ENCODE results near the gene TMEM219. TPM values are rescaled to one million over a fixed set of nuclear protein-coding genes. Genes with fewer than 3 reads are reported as not detected.

TMEM219 gene
- total and polyA plus RNA-seq, 10 of the 15 experiments (the other 5 are each of a cell fraction or from before 2014, with no cell fraction given) = 33.6 to 74.6 (median 56.5) TPM

DNA sequence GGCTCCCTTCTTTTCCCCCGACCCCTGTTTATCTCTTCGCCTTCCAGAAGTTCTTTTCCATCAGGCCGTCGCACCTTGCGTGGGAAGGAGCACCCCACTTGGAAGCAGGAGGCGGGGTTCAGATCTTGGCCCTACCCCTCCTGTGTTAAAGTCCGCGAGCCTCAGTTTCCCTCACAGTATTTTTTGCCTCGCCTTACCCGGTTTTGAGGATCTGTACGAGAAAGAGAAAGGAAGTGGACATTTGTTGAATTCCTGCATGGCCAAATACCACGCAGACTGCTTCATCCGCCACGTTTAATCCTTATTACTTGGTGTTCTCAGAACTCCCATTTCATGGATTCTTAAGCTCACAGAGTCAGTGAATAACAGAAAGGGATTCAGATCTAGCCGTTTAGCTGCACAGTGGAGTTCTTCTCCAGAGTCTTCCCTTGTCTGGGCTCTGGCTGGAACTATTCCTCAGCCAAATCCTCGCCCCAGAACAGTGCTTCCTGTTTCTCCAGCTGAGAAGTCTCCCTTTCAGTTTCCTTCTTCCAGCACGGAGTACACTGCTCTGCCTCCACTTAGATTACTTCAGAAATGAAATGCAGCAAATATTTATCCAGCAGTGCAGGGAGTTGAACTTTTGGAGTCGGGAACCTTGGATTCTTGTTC lies 590 bp downstream of the TMEM219 start (continued):
- TF ChIP-seq POU2F2 (IDR thresholded peaks at IDR 0.05; ENCODE audit: borderline replicate concordance, low read depth, low read length) (no peak), RB1 (IDR thresholded peaks at IDR 0.05; ENCODE audit: borderline replicate concordance) (no peak), HCFC1 (IDR thresholded peaks at IDR 0.05; ENCODE audit: low read length) (no peak), YY1 (IDR thresholded peaks at IDR 0.05; ENCODE audit: low read depth, low read length) (no peak), BRCA1 (IDR thresholded peaks at IDR 0.05; ENCODE audit: low read depth, low read length) (no peak), CHD2 (IDR thresholded peaks at IDR 0.05; ENCODE audit: borderline replicate concordance, low read depth, low read length) (0 out of 2 replicates have a peak, but pooled peaks have one; percentile 7), TCF7 (IDR thresholded peaks at IDR 0.05; ENCODE audit: borderline replicate concordance) (no peak), IKZF2 (IDR thresholded peaks at IDR 0.05) (peak; percentile 34 to 38; a peak in 2 of 4 replicates), SPI1 (IDR thresholded peaks at IDR 0.05; ENCODE audit: borderline replicate concordance, insufficient read depth, low read depth, low read length) (no peak), SIN3A (IDR thresholded peaks at IDR 0.05; ENCODE audit: low read depth, low read length) (no peak), FOXM1 (IDR thresholded peaks at IDR 0.05; ENCODE audit: low read depth, low read length) (no peak), MTA2 (IDR thresholded peaks at IDR 0.05; ENCODE audit: low read depth) (no peak), BMI1 (IDR thresholded peaks at IDR 0.05; ENCODE audit: borderline replicate concordance) (no peak), CHD1 (IDR thresholded peaks at IDR 0.05; ENCODE audit: low read depth, low read length) (no peak)
- TF ChIP-seq, protein P1, sequence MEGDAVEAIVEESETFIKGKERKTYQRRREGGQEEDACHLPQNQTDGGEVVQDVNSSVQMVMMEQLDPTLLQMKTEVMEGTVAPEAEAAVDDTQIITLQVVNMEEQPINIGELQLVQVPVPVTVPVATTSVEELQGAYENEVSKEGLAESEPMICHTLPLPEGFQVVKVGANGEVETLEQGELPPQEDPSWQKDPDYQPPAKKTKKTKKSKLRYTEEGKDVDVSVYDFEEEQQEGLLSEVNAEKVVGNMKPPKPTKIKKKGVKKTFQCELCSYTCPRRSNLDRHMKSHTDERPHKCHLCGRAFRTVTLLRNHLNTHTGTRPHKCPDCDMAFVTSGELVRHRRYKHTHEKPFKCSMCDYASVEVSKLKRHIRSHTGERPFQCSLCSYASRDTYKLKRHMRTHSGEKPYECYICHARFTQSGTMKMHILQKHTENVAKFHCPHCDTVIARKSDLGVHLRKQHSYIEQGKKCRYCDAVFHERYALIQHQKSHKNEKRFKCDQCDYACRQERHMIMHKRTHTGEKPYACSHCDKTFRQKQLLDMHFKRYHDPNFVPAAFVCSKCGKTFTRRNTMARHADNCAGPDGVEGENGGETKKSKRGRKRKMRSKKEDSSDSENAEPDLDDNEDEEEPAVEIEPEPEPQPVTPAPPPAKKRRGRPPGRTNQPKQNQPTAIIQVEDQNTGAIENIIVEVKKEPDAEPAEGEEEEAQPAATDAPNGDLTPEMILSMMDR (IDR thresholded peaks at IDR 0.05 in 2 of 3, conservative IDR thresholded peaks at IDR 0.05 in 1 of 3; ENCODE audit: control insufficient read depth in 2 of 3, extremely low read depth in 1 of 3, insufficient read depth in 1 of 3, low read depth in 3 of 3, low read length in 3 of 3) = no peak

Measured in GM12878 (cell line).